Dermis microvascular lymphatic vessel endothelial cell (primary cell): ENCODE results near the gene SYPL1. TPM values are rescaled to one million over a fixed set of nuclear protein-coding genes. Genes with fewer than 3 reads are reported as not detected.

Source experiments
- DNase-seq, 2 donors: peaks; one replicate each; pipeline versions ENCODE4 v3.0.0 to v3.0.0-alpha.2; 2010; ENCODE audit warnings: low read depth in 2 of 2
- total RNA-seq: library from RNA; depleted of rRNA; stranded (reverse); fragments of >200 nt; gene quantifications from 2 replicates; pipeline ENCODE4 v1.2.1, GENCODE V29; 2014

SYPL1 gene
- total RNA-seq, 1 donor from 2014 or later: 70.1 TPM

GRCh38 chr7:106094780-106095179 is 17.3 kb downstream of the SYPL1 start:
- DNase-seq: no peak

GRCh38 chr7:106092204-106092603 is 19.9 kb downstream of the SYPL1 start:
- no peak for DNase-seq

GRCh38 chr7:106089647-106090046 is 22.5 kb downstream of the SYPL1 start:
- DNase-seq: no peak

GRCh38 chr7:106088014-106088413 is 24.1 kb downstream of the SYPL1 start:
- DNase-seq: peak in 1 of 2 donors; percentile 34

GRCh38 chr7:106086062-106086461 is 26.1 kb downstream of the SYPL1 start:
- no peak for DNase-seq

- no peak for DNase-seq
Observed at GRCh38 chr7:106085015-106085414, 27.1 kb downstream of the SYPL1 start.

GRCh38 chr7:106083717-106084116 is 28.4 kb downstream of the SYPL1 start:
- no peak for DNase-seq

GRCh38 chr7:106082087-106082854 is 29.8 kb downstream of the SYPL1 start:
- no peak for DNase-seq

- no peak for DNase-seq
Observed at GRCh38 chr7:106080300-106080987, 31.7 kb downstream of the SYPL1 start.

GRCh38 chr7:106076537-106076936 is 35.6 kb downstream of the SYPL1 start:
- DNase-seq: no peak

- no peak for DNase-seq
Observed at GRCh38 chr7:106075937-106076336, 36.2 kb downstream of the SYPL1 start.

- no peak for DNase-seq
Observed at GRCh38 chr7:106074257-106074656, 37.9 kb downstream of the SYPL1 start.

- no peak for DNase-seq
Observed at GRCh38 chr7:106073701-106074100, 38.4 kb downstream of the SYPL1 start.

GRCh38 chr7:106072715-106073091 is 39.4 kb downstream of the SYPL1 start:
- no peak for DNase-seq

GRCh38 chr7:106071999-106072714 is 40.0 kb downstream of the SYPL1 start:
- peak; percentile 84 to 95 for DNase-seq

GRCh38 chr7:106071356-106071998 is 40.6 kb downstream of the SYPL1 start:
- peak in 1 of 2 donors; percentile 86 for DNase-seq

- no peak for DNase-seq
Observed at GRCh38 chr7:106070567-106071254, 41.4 kb downstream of the SYPL1 start.

GRCh38 chr7:106070201-106070551 is 41.9 kb downstream of the SYPL1 start:
- peak; percentile 62 to 70 for DNase-seq

- no peak for DNase-seq
Observed at GRCh38 chr7:106069471-106070200, 42.5 kb downstream of the SYPL1 start.

- DNase-seq: no peak
Observed at GRCh38 chr7:106068986-106069385, 43.1 kb downstream of the SYPL1 start.

GRCh38 chr7:106068538-106068961 is 43.6 kb downstream of the SYPL1 start:
- no peak for DNase-seq
